AG09319 (cell line): ENCODE results near the gene PKN1.

Experiments used
- DNase-seq: peaks from one replicate; pipeline ENCODE4 v3.0.0-alpha.2; 2010; ENCODE audit warnings: low read depth; ENCODE audit errors: extremely low read depth
- CTCF ChIP-seq: IDR thresholded peaks from 2 replicates; pipeline ENCODE4 v1.5.1; 2011; ENCODE audit warnings: low read depth, mild to moderate bottlenecking, inconsistent platforms, low read length, moderate library complexity

The PKN1 gene

GRCh38 chr19:14467391-14467790, 34.3 kb downstream of the PKN1 start:
- no peak for DNase-seq
- TF ChIP-seq CTCF: no peak

- TF ChIP-seq CTCF: no peak
- DNase-seq: no peak
Observed at GRCh38 chr19:14467816-14468215, 34.7 kb downstream of the PKN1 start.

- no peak for TF ChIP-seq CTCF
- DNase-seq: no peak
Observed at GRCh38 chr19:14470031-14470876, 37.1 kb downstream of the PKN1 start.

- no peak for TF ChIP-seq CTCF
Observed at GRCh38 chr19:14471436-14472187, 38.5 kb downstream of the PKN1 start.

GRCh38 chr19:14472202-14472938, 39.3 kb downstream of the PKN1 start:
- no peak for DNase-seq
- peak; percentile 92 for TF ChIP-seq CTCF

More at GRCh38 chr19:14471436-14472187, 38.5 kb downstream of the PKN1 start:
- no peak for DNase-seq

GRCh38 chr19:14473073-14473977, 40.2 kb downstream of the PKN1 start:
- no peak for TF ChIP-seq CTCF
- DNase-seq: no peak
